ENCODE results near the gene NUDCD3. TPM values are rescaled to one million over a fixed set of nuclear protein-coding genes. Genes with fewer than 3 reads are reported as not detected.

Gene NUDCD3
- total RNA-seq, 1 donor from 2014 or later, result 97.5 TPM

DNA sequence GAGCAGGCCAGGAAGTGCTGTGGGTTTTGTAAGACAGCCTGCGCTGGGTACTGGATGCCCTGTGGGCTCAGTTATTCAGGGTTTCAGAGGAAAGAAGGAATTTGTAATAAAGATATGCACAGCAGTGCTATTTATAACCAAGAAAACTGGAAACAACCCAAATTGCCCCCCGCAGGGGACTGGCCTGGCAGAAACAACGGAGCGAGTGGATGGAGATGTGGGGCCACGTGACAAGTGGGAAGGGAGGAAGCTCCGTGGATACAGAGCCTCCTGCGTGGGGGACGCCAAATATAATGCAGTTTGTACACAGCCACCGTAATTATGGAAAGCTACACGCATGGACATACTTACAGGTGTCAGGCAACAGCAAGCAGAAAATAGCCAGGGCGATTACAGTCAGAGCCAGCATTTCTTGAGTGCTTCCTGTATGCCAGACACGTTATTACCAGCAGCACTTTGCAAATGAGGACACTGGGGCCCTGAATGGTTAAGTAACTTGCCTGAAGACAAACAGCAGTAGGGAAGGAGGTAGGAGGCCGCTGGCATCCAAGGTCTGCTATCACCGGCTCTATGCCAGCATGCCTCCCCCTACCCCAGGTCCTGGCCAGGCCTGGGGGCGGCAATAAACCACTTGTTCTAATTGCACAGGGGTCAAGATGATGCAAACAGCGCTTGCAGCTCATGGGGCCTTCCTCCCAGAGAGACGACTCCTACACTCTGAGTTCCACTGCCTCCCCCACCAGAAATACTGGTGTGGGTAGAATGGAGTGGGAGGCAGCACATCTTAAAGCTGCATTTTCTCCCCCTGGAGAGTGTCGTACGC is 156.3 kb downstream of the NUDCD3 start:
- peaks cover 4% of the 10 kb centered on the region for H3K4me1 Mint-ChIP-seq (ENCODE audit: unreplicated experiment)
- no peak overlapping the region for H3K27ac Mint-ChIP-seq (ENCODE audit: unreplicated experiment)
- DNase-seq (ENCODE audit: low spot score), result no peak
- TF ChIP-seq, protein P1, sequence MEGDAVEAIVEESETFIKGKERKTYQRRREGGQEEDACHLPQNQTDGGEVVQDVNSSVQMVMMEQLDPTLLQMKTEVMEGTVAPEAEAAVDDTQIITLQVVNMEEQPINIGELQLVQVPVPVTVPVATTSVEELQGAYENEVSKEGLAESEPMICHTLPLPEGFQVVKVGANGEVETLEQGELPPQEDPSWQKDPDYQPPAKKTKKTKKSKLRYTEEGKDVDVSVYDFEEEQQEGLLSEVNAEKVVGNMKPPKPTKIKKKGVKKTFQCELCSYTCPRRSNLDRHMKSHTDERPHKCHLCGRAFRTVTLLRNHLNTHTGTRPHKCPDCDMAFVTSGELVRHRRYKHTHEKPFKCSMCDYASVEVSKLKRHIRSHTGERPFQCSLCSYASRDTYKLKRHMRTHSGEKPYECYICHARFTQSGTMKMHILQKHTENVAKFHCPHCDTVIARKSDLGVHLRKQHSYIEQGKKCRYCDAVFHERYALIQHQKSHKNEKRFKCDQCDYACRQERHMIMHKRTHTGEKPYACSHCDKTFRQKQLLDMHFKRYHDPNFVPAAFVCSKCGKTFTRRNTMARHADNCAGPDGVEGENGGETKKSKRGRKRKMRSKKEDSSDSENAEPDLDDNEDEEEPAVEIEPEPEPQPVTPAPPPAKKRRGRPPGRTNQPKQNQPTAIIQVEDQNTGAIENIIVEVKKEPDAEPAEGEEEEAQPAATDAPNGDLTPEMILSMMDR (IDR thresholded peaks at IDR 0.05; ENCODE audit: unreplicated experiment), result no peak
- H3K36me3 Mint-ChIP-seq (ENCODE audit: low read depth, unreplicated experiment), result no peaks in the 10 kb centered on the region
- no peaks in the 10 kb centered on the region for H3K9me3 Mint-ChIP-seq (ENCODE audit: unreplicated experiment)
- peaks cover 3% of the 10 kb centered on the region for H3K27me3 Mint-ChIP-seq (ENCODE audit: unreplicated experiment)
- no peak overlapping the region for H3K4me3 Mint-ChIP-seq (ENCODE audit: unreplicated experiment)

GRCh38 chr7:44331682-44332081 is 158.8 kb downstream of the NUDCD3 start:
- H3K27me3 Mint-ChIP-seq (ENCODE audit: unreplicated experiment), result peaks cover 4% of the 10 kb centered on the region
- TF ChIP-seq, protein P1 (IDR thresholded peaks at IDR 0.05; ENCODE audit: unreplicated experiment), result no peak

GRCh38 chr7:44330331-44330730 is 160.1 kb downstream of the NUDCD3 start:
- TF ChIP-seq, protein P1 (IDR thresholded peaks at IDR 0.05; ENCODE audit: unreplicated experiment), result no peak
- no peak overlapping the region for H3K4me3 Mint-ChIP-seq (ENCODE audit: unreplicated experiment)
- no peak for DNase-seq (ENCODE audit: low spot score)
- H3K27me3 Mint-ChIP-seq (ENCODE audit: unreplicated experiment), result peaks cover 6% of the 10 kb centered on the region
- no peaks in the 10 kb centered on the region for H3K9me3 Mint-ChIP-seq (ENCODE audit: unreplicated experiment)
- no peak overlapping the region for H3K27ac Mint-ChIP-seq (ENCODE audit: unreplicated experiment)
- peaks cover 3% of the 10 kb centered on the region for H3K4me1 Mint-ChIP-seq (ENCODE audit: unreplicated experiment)
- H3K36me3 Mint-ChIP-seq (ENCODE audit: low read depth, unreplicated experiment), result no peaks in the 10 kb centered on the region

More at GRCh38 chr7:44331682-44332081, 158.8 kb downstream of the NUDCD3 start:
- Mint-ChIP-seq H3K36me3 (ENCODE audit: low read depth, unreplicated experiment) (no peaks in the 10 kb centered on the region), H3K27ac (ENCODE audit: unreplicated experiment) (no peak overlapping the region), H3K4me1 (ENCODE audit: unreplicated experiment) (no peaks in the 10 kb centered on the region), H3K4me3 (ENCODE audit: unreplicated experiment) (no peak overlapping the region), H3K9me3 (ENCODE audit: unreplicated experiment) (no peaks in the 10 kb centered on the region)
- DNase-seq (ENCODE audit: low spot score), result no peak

DNA sequence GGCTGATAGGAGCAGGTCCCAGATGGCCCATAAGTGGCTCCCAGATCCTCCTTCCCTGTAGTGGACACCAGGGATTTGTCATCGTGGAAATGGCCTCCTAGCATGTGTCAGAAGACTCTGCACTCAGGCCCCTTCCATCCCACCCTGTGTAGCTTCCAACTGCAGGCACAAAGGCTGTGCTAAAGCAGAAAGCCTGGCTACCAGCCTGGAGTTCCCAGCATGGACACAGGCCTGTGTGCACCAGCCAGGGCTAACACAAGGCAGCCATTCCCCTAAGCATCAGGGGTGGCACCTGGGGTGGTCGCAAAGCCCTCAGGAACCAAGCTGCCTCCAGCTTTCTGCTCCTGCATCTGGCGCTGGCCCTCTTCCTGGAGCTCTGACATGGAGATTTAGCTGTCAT is 160.6 kb downstream of the NUDCD3 start:
- peaks cover 3% of the 10 kb centered on the region for H3K4me1 Mint-ChIP-seq (ENCODE audit: unreplicated experiment)
- no peaks in the 10 kb centered on the region for H3K9me3 Mint-ChIP-seq (ENCODE audit: unreplicated experiment)
- peaks cover 6% of the 10 kb centered on the region for H3K27me3 Mint-ChIP-seq (ENCODE audit: unreplicated experiment)
- H3K27ac Mint-ChIP-seq (ENCODE audit: unreplicated experiment), result no peak overlapping the region
- no peak for DNase-seq (ENCODE audit: low spot score)
- TF ChIP-seq, protein P1 (IDR thresholded peaks at IDR 0.05; ENCODE audit: unreplicated experiment), result no peak
- H3K4me3 Mint-ChIP-seq (ENCODE audit: unreplicated experiment), result no peak overlapping the region
- no peaks in the 10 kb centered on the region for H3K36me3 Mint-ChIP-seq (ENCODE audit: low read depth, unreplicated experiment)

Other genes with a start within 250 kb of the NUDCD3 start
- gene CAMK2B, start 165.1 kb downstream of the NUDCD3 start, total RNA-seq (ENCODE audit: unreplicated experiment), result 0.23 TPM
- not detected for gene NPC1L1, start 50.7 kb upstream of the NUDCD3 start, total RNA-seq (ENCODE audit: unreplicated experiment)
- 71.6 TPM for gene DDX56, start 83.2 kb upstream of the NUDCD3 start, total RNA-seq (ENCODE audit: unreplicated experiment)
- gene TMED4, start 91.6 kb upstream of the NUDCD3 start, total RNA-seq (ENCODE audit: unreplicated experiment), result 79.4 TPM
- 67.1 TPM for gene OGDH, start 116.0 kb upstream of the NUDCD3 start, total RNA-seq (ENCODE audit: unreplicated experiment)